IPS-20b (cell line): ENCODE measurements around the gene INSYN1.
"Not testable (repeated sequence)": the region's sequence is repeated elsewhere in the genome, so short reads cannot be mapped to it uniquely, and the experiment has no call there.

Experiments
- H3K27ac ChIP-seq: one replicate; pipeline ENCODE4 v1.5.1; 2013; ENCODE audit warnings: low read length
- H3K27me3 ChIP-seq: 2 replicates; pipeline ENCODE4 v1.6.1; 2013; ENCODE audit warnings: mild to moderate bottlenecking, low read length, inconsistent platforms; ENCODE audit not compliant: insufficient read depth
- H3K36me3 ChIP-seq: 2 replicates; pipeline ENCODE4 v1.6.1; 2013; ENCODE audit warnings: low read depth, mild to moderate bottlenecking, inconsistent platforms, low read length, moderate library complexity; ENCODE audit not compliant: insufficient read depth
- H3K4me1 ChIP-seq: 2 replicates; pipeline ENCODE4 v1.6.1; 2013; ENCODE audit warnings: mild to moderate bottlenecking, control low read depth, inconsistent platforms, low read length, moderate library complexity; ENCODE audit not compliant: insufficient read depth
- H3K4me3 ChIP-seq: 2 replicates; pipeline ENCODE4 v1.5.1; 2013; ENCODE audit warnings: mild to moderate bottlenecking, low read length, inconsistent platforms
- H3K9ac ChIP-seq: 2 replicates; pipeline ENCODE4 v1.6.1; 2013; ENCODE audit warnings: low read depth, mild to moderate bottlenecking, inconsistent platforms, low read length, moderate library complexity
- H3K9me3 ChIP-seq: 2 replicates; pipeline ENCODE4 v1.6.1; 2013; ENCODE audit warnings: mild to moderate bottlenecking, low read depth, low read length, inconsistent platforms; ENCODE audit not compliant: insufficient read depth

Gene INSYN1

GRCh38 chr15:73746883-73747282 lies 6.3 kb downstream of the INSYN1 start:
- Histone ChIP-seq H3K27me3 (peaks cover 13% of the 10 kb centered on the region), H3K9me3 (no peaks in the 10 kb centered on the region), H3K4me1 (peaks cover 19% of the 10 kb centered on the region; the same call in 1 of the 2 replicates), H3K4me3 (no peak overlapping the region), H3K27ac (no peak overlapping the region), H3K36me3 (no peaks in the 10 kb centered on the region), H3K9ac (no peak overlapping the region)

GRCh38 chr15:73746261-73746660 lies 6.9 kb downstream of the INSYN1 start:
- Histone ChIP-seq H3K9me3 (no peaks in the 10 kb centered on the region), H3K27me3 (peaks cover 9% of the 10 kb centered on the region), H3K36me3 (no peaks in the 10 kb centered on the region), H3K27ac (no peak overlapping the region), H3K9ac (no peak overlapping the region), H3K4me1 (peaks cover 19% of the 10 kb centered on the region; the same call in 1 of the 2 replicates), H3K4me3 (no peak overlapping the region)

- Histone ChIP-seq H3K36me3 (no peaks in the 10 kb centered on the region), H3K4me1 (peaks cover 19% of the 10 kb centered on the region; the same call in 1 of the 2 replicates), H3K4me3 (no peak overlapping the region), H3K27me3 (no peaks in the 10 kb centered on the region; the same call in 1 of the 2 replicates), H3K9ac (no peak overlapping the region), H3K9me3 (no peaks in the 10 kb centered on the region), H3K27ac (no peak overlapping the region)
Measured at GRCh38 chr15:73745073-73745472, 8.1 kb downstream of the INSYN1 start.

GRCh38 chr15:73744293-73744692 lies 8.9 kb downstream of the INSYN1 start:
- no peak overlapping the region for H3K4me3 ChIP-seq
- no peak overlapping the region for H3K27ac ChIP-seq
- no peaks in the 10 kb centered on the region for H3K9me3 ChIP-seq
- H3K4me1 ChIP-seq: peaks cover 19% of the 10 kb centered on the region; the same call in 1 of the 2 replicates
- H3K36me3 ChIP-seq: no peaks in the 10 kb centered on the region
- no peak overlapping the region for H3K9ac ChIP-seq
- H3K27me3 ChIP-seq: no peaks in the 10 kb centered on the region; the same call in 1 of the 2 replicates

DNA sequence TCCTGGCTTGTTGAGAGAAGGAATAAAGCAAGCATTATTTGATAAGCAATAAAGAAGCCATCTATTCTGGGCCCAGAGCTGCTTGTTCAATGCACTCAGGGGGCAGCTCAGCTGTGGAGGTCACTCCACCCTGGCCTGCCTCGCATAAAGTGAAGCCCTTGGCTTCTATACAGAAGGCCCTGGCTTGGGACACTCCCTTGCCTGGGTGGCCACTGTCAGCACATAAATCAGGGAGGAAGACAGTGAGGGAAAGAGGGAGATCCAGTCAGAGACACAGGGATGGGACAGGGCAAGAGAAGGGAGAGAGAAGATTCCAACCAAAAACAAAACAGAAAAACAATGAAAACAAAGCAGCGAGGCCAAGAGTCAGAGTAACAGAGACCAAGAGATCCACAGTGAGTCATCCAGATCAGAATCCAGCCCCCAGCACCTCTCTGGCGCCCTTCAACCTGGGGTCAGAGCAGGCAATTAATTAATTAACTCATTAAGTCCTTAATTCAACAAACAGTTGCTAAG lies 11.8 kb downstream of the INSYN1 start:
- H3K4me3 ChIP-seq: no peak overlapping the region
- H3K27me3 ChIP-seq: no peaks in the 10 kb centered on the region
- H3K9ac ChIP-seq: no peak overlapping the region
- H3K36me3 ChIP-seq: no peaks in the 10 kb centered on the region
- H3K27ac ChIP-seq: no peak overlapping the region
- no peaks in the 10 kb centered on the region for H3K9me3 ChIP-seq
- H3K4me1 ChIP-seq: peaks cover 11% of the 10 kb centered on the region; the same call in 1 of the 2 replicates

DNA sequence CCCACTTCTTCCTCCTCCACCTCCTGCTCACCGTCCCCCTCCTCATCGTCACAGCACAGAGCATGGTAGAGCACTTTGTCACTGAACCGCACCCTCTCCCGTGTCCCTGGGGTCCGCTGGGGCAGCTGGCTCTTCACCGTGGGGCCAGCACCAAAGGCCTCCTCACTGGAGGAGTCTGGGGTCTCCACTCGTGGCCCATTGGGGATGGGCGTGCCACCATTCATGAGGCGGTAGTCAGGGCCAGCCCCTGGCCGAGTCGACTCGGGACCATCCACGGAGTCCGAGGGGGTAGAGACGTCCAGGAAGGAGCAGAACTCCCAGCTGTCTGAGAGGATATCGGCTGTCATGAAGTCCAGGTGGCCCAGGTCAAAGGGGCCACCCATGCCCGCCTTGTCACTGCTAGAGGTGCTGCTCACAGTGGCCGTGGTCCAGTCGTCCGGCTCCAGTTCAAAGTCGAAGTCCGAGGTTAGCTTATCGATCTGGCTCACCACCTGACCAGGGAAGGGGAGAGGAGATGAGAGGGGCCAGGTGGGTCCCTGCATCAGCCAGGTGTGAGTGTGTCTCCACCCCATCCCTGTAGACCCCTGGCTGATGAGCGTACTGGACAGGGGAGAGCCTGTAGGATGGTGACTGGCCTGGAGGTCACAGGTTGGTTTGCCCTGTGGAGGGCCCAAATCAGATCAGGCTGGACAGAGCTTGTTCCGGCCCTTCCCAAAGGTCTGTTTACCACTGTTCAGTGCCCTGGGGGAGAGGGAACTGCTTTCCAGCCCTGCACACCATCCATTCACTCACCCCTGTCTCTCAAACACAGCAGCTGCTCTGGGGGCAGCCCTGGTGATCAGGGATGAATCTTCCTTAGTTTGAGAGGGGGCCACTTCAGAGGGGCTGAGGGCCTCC lies 12.8 kb downstream of the INSYN1 start:
- Histone ChIP-seq H3K27me3 (no peaks in the 10 kb centered on the region), H3K36me3 (no peaks in the 10 kb centered on the region), H3K9me3 (no peaks in the 10 kb centered on the region), H3K4me1 (peaks cover 10% of the 10 kb centered on the region; the same call in 1 of the 2 replicates), H3K9ac (no peak overlapping the region), H3K27ac (no peak overlapping the region), H3K4me3 (no peak overlapping the region)

GRCh38 chr15:73737535-73737934 lies 15.6 kb downstream of the INSYN1 start:
- no peaks in the 10 kb centered on the region for H3K36me3 ChIP-seq
- H3K27ac ChIP-seq: no peak overlapping the region
- H3K4me1 ChIP-seq: no peaks in the 10 kb centered on the region
- no peaks in the 10 kb centered on the region for H3K27me3 ChIP-seq
- no peak overlapping the region for H3K4me3 ChIP-seq
- no peak overlapping the region for H3K9ac ChIP-seq
- no peaks in the 10 kb centered on the region for H3K9me3 ChIP-seq

DNA sequence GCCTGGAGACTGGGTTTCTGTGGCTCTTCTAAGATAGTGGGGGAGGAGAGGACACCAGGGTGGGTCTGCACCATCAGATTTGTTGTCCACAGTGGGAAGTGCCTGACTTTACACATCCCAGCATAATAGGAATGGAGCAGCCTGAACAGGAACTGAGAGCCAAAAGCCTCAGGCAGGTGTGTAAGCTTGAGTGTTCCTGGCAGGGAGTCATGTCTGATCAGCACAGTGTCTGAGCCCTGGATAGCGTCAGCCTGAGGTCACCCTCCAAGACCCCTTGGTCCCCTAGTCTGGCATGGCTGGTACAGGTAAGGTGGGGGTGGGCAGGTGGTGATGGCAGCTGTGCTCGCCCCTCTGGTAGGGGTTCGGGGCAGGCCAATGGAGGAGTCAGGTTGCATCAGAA lies 20.2 kb downstream of the INSYN1 start:
- no peak overlapping the region for H3K27ac ChIP-seq
- no peaks in the 10 kb centered on the region for H3K27me3 ChIP-seq
- H3K36me3 ChIP-seq: no peaks in the 10 kb centered on the region
- no peaks in the 10 kb centered on the region for H3K9me3 ChIP-seq
- H3K9ac ChIP-seq: no peak overlapping the region
- H3K4me1 ChIP-seq: no peaks in the 10 kb centered on the region
- no peak overlapping the region for H3K4me3 ChIP-seq

DNA sequence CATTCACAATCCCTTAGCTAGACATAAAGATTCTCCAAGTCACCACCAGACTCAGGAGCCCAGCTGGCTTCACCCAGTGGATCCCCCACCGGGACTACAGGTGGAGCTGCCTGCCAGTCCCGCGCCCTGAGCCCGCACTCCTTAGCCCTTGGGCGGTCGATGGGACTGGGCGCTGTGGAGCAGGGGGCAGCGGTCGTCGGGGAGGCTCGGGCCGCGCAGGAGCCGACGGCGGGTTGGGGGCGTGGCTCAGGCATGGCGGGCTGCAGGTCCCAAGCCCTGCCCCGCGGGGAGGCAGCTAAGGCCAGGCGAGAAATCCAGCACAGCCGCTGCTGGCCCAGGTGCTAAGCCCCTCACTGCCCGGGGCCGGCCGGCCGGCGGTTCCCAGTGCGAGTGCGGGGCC lies 21.1 kb downstream of the INSYN1 start:
- not testable (repeated sequence) for H3K9ac ChIP-seq, H3K9me3 ChIP-seq, H3K27ac ChIP-seq, H3K4me1 ChIP-seq, H3K36me3 ChIP-seq, H3K27me3 ChIP-seq, H3K4me3 ChIP-seq

GRCh38 chr15:73727330-73727976 lies 25.7 kb downstream of the INSYN1 start:
- Histone ChIP-seq H3K9me3 (no peaks in the 10 kb centered on the region), H3K27me3 (no peaks in the 10 kb centered on the region), H3K9ac (no peak overlapping the region), H3K36me3 (no peaks in the 10 kb centered on the region), H3K27ac (no peak overlapping the region), H3K4me1 (no peaks in the 10 kb centered on the region), H3K4me3 (no peak overlapping the region)

- no peak overlapping the region for H3K27ac ChIP-seq
- no peaks in the 10 kb centered on the region for H3K4me1 ChIP-seq
- H3K9me3 ChIP-seq: no peaks in the 10 kb centered on the region
- H3K36me3 ChIP-seq: no peaks in the 10 kb centered on the region
- H3K9ac ChIP-seq: no peak overlapping the region
- H3K27me3 ChIP-seq: no peaks in the 10 kb centered on the region
- no peak overlapping the region for H3K4me3 ChIP-seq
Measured at GRCh38 chr15:73724212-73724611, 28.9 kb downstream of the INSYN1 start.

DNA sequence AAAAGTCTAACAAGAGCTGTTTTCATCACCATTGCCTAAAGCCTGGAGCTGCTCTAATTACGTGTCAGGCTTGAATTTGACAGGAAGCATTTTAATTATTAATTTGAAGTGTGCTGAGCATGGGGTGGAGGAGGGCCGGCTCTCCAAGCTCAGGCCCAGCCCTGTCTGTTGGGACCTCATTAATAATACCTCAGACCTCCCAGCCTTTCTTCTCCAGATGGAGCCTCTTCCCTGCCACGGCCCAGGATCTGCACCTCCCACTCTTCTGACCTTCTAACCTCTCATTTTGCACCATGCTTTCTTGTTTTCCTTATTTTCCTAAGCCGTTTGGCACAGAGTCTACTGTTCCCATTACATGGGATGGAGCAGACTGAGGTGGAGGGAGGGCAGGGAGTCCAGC lies 30.0 kb downstream of the INSYN1 start:
- Histone ChIP-seq H3K9ac (no peak overlapping the region), H3K27me3 (no peaks in the 10 kb centered on the region), H3K27ac (no peak overlapping the region), H3K36me3 (no peaks in the 10 kb centered on the region), H3K9me3 (no peaks in the 10 kb centered on the region), H3K4me1 (no peaks in the 10 kb centered on the region), H3K4me3 (no peak overlapping the region)
